Measurements from ENCODE around the gene TMEM222.

DNA sequence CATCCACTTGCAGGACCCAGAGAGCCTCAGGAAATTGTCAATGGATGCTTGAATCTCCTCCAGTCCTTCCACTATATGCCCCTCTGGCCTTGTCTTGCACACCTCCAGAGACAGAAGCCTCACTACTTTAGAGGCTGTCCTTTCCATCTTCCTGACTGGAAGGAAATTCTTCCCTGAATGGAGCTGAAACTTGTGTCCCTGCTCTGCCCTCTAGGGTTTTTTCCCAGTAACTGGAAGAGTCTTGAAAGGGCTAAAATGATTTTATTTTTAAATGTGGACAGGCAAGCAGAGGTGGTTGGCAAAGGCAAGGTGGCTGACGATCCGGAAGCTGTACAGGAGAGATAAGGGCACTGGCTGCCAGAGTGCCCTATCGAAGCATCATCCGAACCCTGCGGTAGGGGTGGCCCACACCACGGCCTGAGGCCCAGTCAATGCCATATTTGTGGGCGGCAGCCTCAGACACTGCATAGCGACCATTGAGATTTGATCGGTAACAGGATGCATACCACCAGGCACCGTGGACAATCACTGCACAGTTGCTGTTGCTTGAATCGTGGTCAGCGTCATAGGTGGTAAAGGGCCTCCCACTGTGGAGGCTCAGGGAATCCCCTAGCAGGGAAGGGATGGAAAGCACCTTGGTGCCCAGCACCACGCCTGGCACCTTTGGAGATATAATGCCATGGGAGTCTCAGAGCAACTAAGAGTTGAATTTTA lies 47.1 kb downstream of the TMEM222 start:
- TF ChIP-seq, protein P1, sequence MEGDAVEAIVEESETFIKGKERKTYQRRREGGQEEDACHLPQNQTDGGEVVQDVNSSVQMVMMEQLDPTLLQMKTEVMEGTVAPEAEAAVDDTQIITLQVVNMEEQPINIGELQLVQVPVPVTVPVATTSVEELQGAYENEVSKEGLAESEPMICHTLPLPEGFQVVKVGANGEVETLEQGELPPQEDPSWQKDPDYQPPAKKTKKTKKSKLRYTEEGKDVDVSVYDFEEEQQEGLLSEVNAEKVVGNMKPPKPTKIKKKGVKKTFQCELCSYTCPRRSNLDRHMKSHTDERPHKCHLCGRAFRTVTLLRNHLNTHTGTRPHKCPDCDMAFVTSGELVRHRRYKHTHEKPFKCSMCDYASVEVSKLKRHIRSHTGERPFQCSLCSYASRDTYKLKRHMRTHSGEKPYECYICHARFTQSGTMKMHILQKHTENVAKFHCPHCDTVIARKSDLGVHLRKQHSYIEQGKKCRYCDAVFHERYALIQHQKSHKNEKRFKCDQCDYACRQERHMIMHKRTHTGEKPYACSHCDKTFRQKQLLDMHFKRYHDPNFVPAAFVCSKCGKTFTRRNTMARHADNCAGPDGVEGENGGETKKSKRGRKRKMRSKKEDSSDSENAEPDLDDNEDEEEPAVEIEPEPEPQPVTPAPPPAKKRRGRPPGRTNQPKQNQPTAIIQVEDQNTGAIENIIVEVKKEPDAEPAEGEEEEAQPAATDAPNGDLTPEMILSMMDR (IDR thresholded peaks at IDR 0.05; ENCODE audit: insufficient read depth, low read length, poor library complexity, severe bottlenecking), result no peak
- no peak for TF ChIP-seq EZH2phosphoT487 (conservative IDR thresholded peaks at IDR 0.05; ENCODE audit: low read length)
